Melanocyte of skin (primary cell): ENCODE data around the gene EGFR. TPM values are rescaled to one million over a fixed set of nuclear protein-coding genes. Genes with fewer than 3 reads are reported as not detected.

Experiments used
- total RNA-seq, 2 donors: library from RNA; depleted of rRNA; stranded (reverse); fragments of >200 nt; gene quantifications; 2 replicates each; pipeline ENCODE4 v1.2.3, GENCODE V29; 2012

EGFR gene
- total RNA-seq, result 1 to 10 TPM in 1 of 2 donors, under 1 TPM in 1; 0.33 to 2.8 TPM

GRCh38 chr7:55018361-55019190, at the start of gene EGFR:
Gene EGFR (plus strand): TSS chr7:55019017. CDS start chr7:55019278, 261 bp downstream.

